HepG2 (cell line): ENCODE measurements around the gene ARL6. TPM values are rescaled to one million over a fixed set of nuclear protein-coding genes. Genes with fewer than 3 reads are reported as not detected.

Source experiments
- ATAC-seq: fragments of 200-7000 bp; cut with Tn5 transposase; 3 replicates; pipeline ENCODE4 v1.9.1; 2020; ENCODE audit warnings: mild to moderate bottlenecking, moderate library complexity
- BruUV-seq: library from RNA; stranded (reverse); fragments of 400-500 nt; replicated peaks from 2 replicates; lab custom pipeline; 2021; lab: Mats Ljungman, UMichigan
- CTCF ChIA-PET: fragments of 300-600 bp; formaldehyde crosslinking; extraction: SDS; loops from one replicate; lab custom pipeline; 2021; ENCODE audit warnings: low total read pairs, inconsistent platforms, low intra/inter-chr PET ratio; lab: Yijun Ruan, JAX
- POLR2A ChIA-PET: fragments of 350-600 bp; sonication (Branson Sonifier 250); formaldehyde crosslinking; loops from one replicate; lab custom pipeline; 2020; ENCODE audit warnings: antibody characterized with exemption, inconsistent platforms; lab: Yijun Ruan, JAX
- DNase-seq: peaks from one replicate; pipeline ENCODE4 v3.0.0-alpha.2; 2015; ENCODE audit warnings: low spot score
- FAIRE-seq: peaks from 3 replicates; lab custom pipeline; 2011; peaks lifted over from hg19 to GRCh38; lab: Jason Lieb, UNC
- H2AFZ ChIP-seq: one replicate; pipeline ENCODE4 v1.6.1; 2011; ENCODE audit warnings: low read length, inconsistent platforms
- H3K27ac ChIP-seq: fragments of 300-600 bp; 3 replicates; pipeline ENCODE4 v1.8.0; 2011; ENCODE audit warnings: mixed run types, mild to moderate bottlenecking, mixed read lengths, low read length, inconsistent platforms; ENCODE audit not compliant: insufficient read depth; ENCODE audit errors: extremely low read length
- H3K27me3 ChIP-seq, 2 experiments: fragments of 200-600 bp in 1 of 2; 2 replicates in 1 of 2; 3 replicates in 1 of 2; pipeline versions ENCODE4 v1.6.0 to v1.8.0; 2011; ENCODE audit warnings: low read length in 2 of 2, mild to moderate bottlenecking in 2 of 2, moderate library complexity in 2 of 2, inconsistent platforms in 1 of 2; ENCODE audit not compliant: insufficient read depth in 2 of 2, control insufficient read depth in 1 of 2
- H3K36me3 ChIP-seq, 2 experiments: fragments of 200-600 bp in 1 of 2; replicated peaks in 1 of 2; 2 replicates in 1 of 2; 3 replicates in 1 of 2; pipeline versions ENCODE4 v1.5.1 to v1.8.0; 2011; ENCODE audit warnings: low read length in 2 of 2, inconsistent platforms in 1 of 2; ENCODE audit not compliant: insufficient read depth in 2 of 2, control insufficient read depth in 1 of 2
- H3K4me1 ChIP-seq: 2 replicates; pipeline ENCODE4 v1.5.1; 2012; ENCODE audit warnings: low read length, inconsistent platforms; ENCODE audit not compliant: insufficient read depth
- H3K4me2 ChIP-seq: 2 replicates; pipeline ENCODE4 v1.6.0; 2011; ENCODE audit warnings: low read depth, low read length, inconsistent platforms
- H3K4me3 ChIP-seq, 3 experiments: fragments of 200-600 bp in 1 of 3; sonication (generic), shearing (Covaris generic) in 1 of 3; replicated peaks in 1 of 3; 2 replicates each; pipeline ENCODE4 v1.5.1; 2011 to 2016; ENCODE audit warnings: low read length in 3 of 3, inconsistent platforms in 2 of 3, low read depth in 2 of 3, mild to moderate bottlenecking in 2 of 3, control low read depth in 1 of 3, mixed read lengths in 1 of 3; ENCODE audit not compliant: insufficient read depth in 1 of 3
- H3K79me2 ChIP-seq: one replicate; pipeline ENCODE4 v1.6.1; 2011; ENCODE audit warnings: low read length, inconsistent platforms; ENCODE audit not compliant: insufficient read depth
- H3K9ac ChIP-seq: 2 replicates; pipeline ENCODE4 v1.6.0; 2011; ENCODE audit warnings: mild to moderate bottlenecking, low read depth, low read length, inconsistent platforms; ENCODE audit not compliant: insufficient read depth
- H3K9me3 ChIP-seq: 2 replicates; pipeline ENCODE4 v1.5.1; 2012; ENCODE audit warnings: mild to moderate bottlenecking, low read length
- H4K20me1 ChIP-seq: 2 replicates; pipeline ENCODE4 v1.6.0; 2011; ENCODE audit warnings: inconsistent platforms, mild to moderate bottlenecking, low read length, moderate library complexity; ENCODE audit not compliant: insufficient read depth
- ARNTL ChIP-seq: sonication (generic); formaldehyde crosslinking; IDR thresholded peaks from 2 replicates; pipeline ENCODE4 v1.4.0; 2020; ENCODE audit warnings: mild to moderate bottlenecking, missing genetic modification reagents
- BHLHE40 ChIP-seq: IDR thresholded peaks from 2 replicates; pipeline ENCODE4 v1.6.1; 2011; ENCODE audit warnings: low read length, improper control_type of control experiment
- CENPX ChIP-seq: sonication (generic); formaldehyde crosslinking; IDR thresholded peaks from 2 replicates; pipeline ENCODE4 v1.9.0; 2021; ENCODE audit warnings: mild to moderate bottlenecking, missing genetic modification reagents, moderate library complexity
- DNMT3B ChIP-seq: conservative IDR thresholded peaks from 2 replicates; pipeline ENCODE4 v1.6.1; 2016; ENCODE audit warnings: missing biosample characterization, control low read depth
- HOXD1 ChIP-seq: sonication (generic); formaldehyde crosslinking; IDR thresholded peaks from 2 replicates; pipeline ENCODE4 v1.5.0; 2020; ENCODE audit warnings: missing genetic modification reagents
- IRF2 ChIP-seq: IDR thresholded peaks from 2 replicates; pipeline ENCODE4 v1.6.1; 2018; ENCODE audit warnings: missing genetic modification reagents, missing compliant biosample characterization
- JUN ChIP-seq: sonication (generic); formaldehyde crosslinking; IDR thresholded peaks from 2 replicates; pipeline ENCODE4 v1.4.0; 2020; ENCODE audit warnings: mild to moderate bottlenecking, missing genetic modification reagents
- NAIF1 ChIP-seq: sonication (generic); formaldehyde crosslinking; IDR thresholded peaks from 2 replicates; pipeline ENCODE4 v1.5.0; 2020; ENCODE audit warnings: mild to moderate bottlenecking, missing genetic modification reagents, borderline replicate concordance
- POLR2AphosphoS2 ChIP-seq: IDR thresholded peaks from 2 replicates; pipeline ENCODE4 v1.6.1; 2011; ENCODE audit warnings: low read depth, low read length, improper control_type of control experiment
- RFX1 ChIP-seq: fragments of 450-650 bp; IDR thresholded peaks from 2 replicates; pipeline ENCODE4 v1.6.1; 2017
- RNF2 ChIP-seq: fragments of 450-650 bp; conservative IDR thresholded peaks from 2 replicates; pipeline ENCODE4 v1.6.1; 2016; ENCODE audit warnings: low read depth
- ZBTB3 ChIP-seq: sonication (generic); formaldehyde crosslinking; IDR thresholded peaks from 2 replicates; pipeline ENCODE4 v1.4.0; 2020; ENCODE audit warnings: low read depth, mild to moderate bottlenecking, moderate library complexity, missing genetic modification reagents, borderline replicate concordance
- ZFP37 ChIP-seq: sonication (generic); formaldehyde crosslinking; IDR thresholded peaks from 2 replicates; pipeline ENCODE4 v1.4.0; 2020; ENCODE audit warnings: missing genetic modification reagents, borderline replicate concordance
- ZMYM2 ChIP-seq: sonication (generic); formaldehyde crosslinking; IDR thresholded peaks from 2 replicates; pipeline ENCODE4 v1.8.0; 2022; ENCODE audit warnings: mild to moderate bottlenecking, missing genetic modification reagents
- ZNF414 ChIP-seq: sonication (generic); formaldehyde crosslinking; IDR thresholded peaks from 2 replicates; pipeline ENCODE4 v1.5.0; 2020; ENCODE audit warnings: missing genetic modification reagents
- ZNF597 ChIP-seq: sonication (generic); formaldehyde crosslinking; IDR thresholded peaks from 2 replicates; pipeline ENCODE4 v1.5.0; 2020; ENCODE audit warnings: missing genetic modification reagents
- ZNF607 ChIP-seq: sonication (generic); formaldehyde crosslinking; IDR thresholded peaks from 2 replicates; pipeline ENCODE4 v1.5.1; 2020; ENCODE audit warnings: missing genetic modification reagents, mild to moderate bottlenecking, borderline replicate concordance
- ZNF761 ChIP-seq: sonication (generic); formaldehyde crosslinking; conservative IDR thresholded peaks from 2 replicates; pipeline ENCODE4 v1.4.0; 2020; ENCODE audit warnings: mild to moderate bottlenecking, missing genetic modification reagents
- ZNF883 ChIP-seq: sonication (generic); formaldehyde crosslinking; IDR thresholded peaks from 2 replicates; pipeline ENCODE4 v1.5.1; 2020; ENCODE audit warnings: mild to moderate bottlenecking, missing genetic modification reagents; ENCODE audit errors: not compliant biosample characterization
- WGBS: methylation state at CpG from one replicate; pipeline ENCODE4 v1.1.6; 2017; ENCODE audit warnings: low lambda C conversion rate; 5-methylcytosine and 5-hydroxymethylcytosine counted together
- in situ Hi-C: cut with HindIII; loops from 2 replicates; pipeline ENCODE4 v1.10.0; 2017; ENCODE audit warnings: low pct_unique_long_range_greater_than_20kb; ENCODE audit not compliant: extremely low pct_ligation_motif_present
- intact Hi-C: fragments of 100-400 bp; cut with micrococcal nuclease; formaldehyde crosslinking; loops from one replicate; pipeline ENCODE4 v1.10.0; 2022; ENCODE audit not compliant: unreplicated experiment
- polyA plus RNA-seq, 8 experiments: library from polyadenylated mRNA; depleted of rRNA in 3 of 8; stranded (reverse) in 7 of 8; unstranded in 1 of 8; fragments of >200 nt; fragmentation: Illumina TruSeq in 4 of 8; extraction: Trizol in 4 of 8; gene quantifications; 2 replicates each; pipeline versions ENCODE4 v1.2.1 to v1.2.3, GENCODE V29; 2011 to 2016; ENCODE audit warnings: low read depth in 4 of 8, missing spikeins in 1 of 8, mixed read lengths in 1 of 8; ENCODE audit not compliant: insufficient read depth in 1 of 8
- total RNA-seq, 5 experiments: library from RNA; depleted of rRNA; stranded (reverse); fragments of >200 nt; fragmentation: Illumina TruSeq; extraction: Trizol; gene quantifications; 2 replicates each; pipeline ENCODE4 v1.2.3, GENCODE V29; 2016; ENCODE audit warnings: low read depth in 1 of 5
- TF ChIP-seq, protein P1 (sequence below): sonication (generic); formaldehyde crosslinking; IDR thresholded peaks from 2 replicates; pipeline ENCODE4 v1.8.1; 2023; ENCODE audit warnings: mild to moderate bottlenecking, missing genetic modification reagents, borderline replicate concordance
- TF ChIP-seq, protein P2 (sequence below): sonication (generic); formaldehyde crosslinking; IDR thresholded peaks from 2 replicates; pipeline ENCODE4 v1.4.0; 2020; ENCODE audit warnings: low read depth, mild to moderate bottlenecking, missing genetic modification reagents

ARL6 gene
- total and polyA plus RNA-seq, 2 of the 13 experiments (the other 11 are each of a cell fraction or from before 2014, with no cell fraction given) = 1.3 to 3.7 TPM

DNA sequence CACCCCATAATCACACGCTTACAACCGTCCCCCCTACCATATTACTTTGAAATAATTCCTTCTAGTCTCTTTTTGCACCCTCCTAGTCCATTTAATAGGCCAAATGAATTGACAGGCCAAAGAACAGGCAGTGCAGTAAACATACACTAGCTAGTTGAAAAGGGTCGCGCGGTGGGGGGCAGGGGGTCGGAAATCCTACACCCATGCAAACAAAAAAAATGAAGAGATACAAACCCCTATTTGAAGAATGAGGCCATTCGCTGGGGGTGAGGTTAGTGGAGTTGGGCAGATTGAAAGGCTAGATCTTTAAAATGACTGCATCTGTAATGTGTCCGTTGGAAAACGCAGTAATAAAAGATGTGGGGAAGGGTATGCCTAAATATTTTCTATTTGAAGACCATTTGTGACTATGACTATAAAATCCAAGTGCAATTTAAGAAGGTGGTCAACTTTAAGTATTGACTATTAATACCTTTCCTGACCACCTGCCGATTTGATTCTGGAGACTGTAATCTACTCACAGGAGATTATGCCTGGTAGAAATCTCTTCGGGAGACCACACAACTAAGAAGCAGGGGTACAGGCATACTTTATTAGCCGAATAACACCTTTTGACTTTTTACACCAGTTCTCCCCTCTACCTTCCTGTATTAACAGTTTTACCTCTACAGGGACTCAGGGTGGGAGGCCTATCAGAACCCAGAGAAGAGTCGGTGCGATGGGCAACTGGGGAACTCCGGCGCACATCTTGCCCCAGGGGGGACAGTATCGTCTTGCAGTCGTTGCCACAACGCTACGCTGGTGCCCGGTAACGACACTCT is 762 bp upstream of the ARL6 start:
- DNase-seq (no peak), ATAC-seq (no peak), FAIRE-seq (no peak)
- ChIA-PET POLR2A (interaction anchor here (1.1 to 1.2 kb wide), 2 partner anchors 58 to 1138 kb away, joined by 3 to 4 read pairs; partner anchors contain the start of genes CRYBG3 and DCBLD2), CTCF (no interaction called here)
- Histone ChIP-seq H3K27me3 (no peaks in the 10 kb centered on the region; a peak in 3 of 5 replicates), H2AFZ (peak overlapping the region; percentile 97), H3K79me2 (peaks cover 2% of the 10 kb centered on the region), H3K4me2 (peak overlapping the region; percentile 74), H3K4me1 (peaks cover 27% of the 10 kb centered on the region), H3K36me3 (no peaks in the 10 kb centered on the region), H3K9me3 (no peaks in the 10 kb centered on the region), H3K27ac (peak overlapping the region; percentile 40), H3K4me3 (peak overlapping the region; percentile 70 to 87 (median 78)), H4K20me1 (no peaks in the 10 kb centered on the region), H3K9ac (peak overlapping the region; percentile 72)
- WGBS = 37% methylated on average over 12 of the region's 22 CpGs
- intact Hi-C loops (loop anchor here (10.0 kb wide), 1 partner anchor 761 kb away; the partner anchor contains the start of gene CLDND1), in situ Hi-C loops (no loop called here)
- TSS peak; percentile 85 for BruUV-seq
- 0 out of 2 replicates have a peak, but pooled peaks have one; percentile 51 for TF ChIP-seq ZFP37
- TF ChIP-seq POLR2AphosphoS2 = no peak
- TF ChIP-seq HOXD1 (CRISPR knock-in tag) = 0 out of 2 replicates have a peak, but pooled peaks have one; percentile 36
- TF ChIP-seq ZNF761 = 0 out of 2 replicates have a peak, but pooled peaks have one; percentile 56
- 0 out of 2 replicates have a peak, but pooled peaks have one; percentile 38 for TF ChIP-seq ZBTB3
- 0 out of 2 replicates have a peak, but pooled peaks have one; percentile 4 for TF ChIP-seq ZNF414 (CRISPR knock-in tag)
- TF ChIP-seq, protein P1, sequence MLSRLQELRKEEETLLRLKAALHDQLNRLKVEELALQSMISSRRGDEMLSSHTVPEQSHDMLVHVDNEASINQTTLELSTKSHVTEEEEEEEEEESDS (CRISPR knock-in tag) = no peak
- 0 out of 2 replicates have a peak, but pooled peaks have one; percentile 74 for TF ChIP-seq DNMT3B
- peak; percentile 10; the same call in 1 of the 2 replicates for TF ChIP-seq ARNTL (CRISPR knock-in tag)
- TF ChIP-seq CENPX (CRISPR knock-in tag) = no peak
- 0 out of 2 replicates have a peak, but pooled peaks have one; percentile 63 for TF ChIP-seq ZMYM2 (CRISPR knock-in tag)
- TF ChIP-seq ZNF607 (CRISPR knock-in tag) = 0 out of 2 replicates have a peak, but pooled peaks have one; percentile 15
- TF ChIP-seq JUN (CRISPR knock-in tag) = no peak
- TF ChIP-seq RNF2 = no peak
- TF ChIP-seq, protein P2, sequence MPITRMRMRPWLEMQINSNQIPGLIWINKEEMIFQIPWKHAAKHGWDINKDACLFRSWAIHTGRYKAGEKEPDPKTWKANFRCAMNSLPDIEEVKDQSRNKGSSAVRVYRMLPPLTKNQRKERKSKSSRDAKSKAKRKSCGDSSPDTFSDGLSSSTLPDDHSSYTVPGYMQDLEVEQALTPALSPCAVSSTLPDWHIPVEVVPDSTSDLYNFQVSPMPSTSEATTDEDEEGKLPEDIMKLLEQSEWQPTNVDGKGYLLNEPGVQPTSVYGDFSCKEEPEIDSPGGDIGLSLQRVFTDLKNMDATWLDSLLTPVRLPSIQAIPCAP (CRISPR knock-in tag) = 0 out of 2 replicates have a peak, but pooled peaks have one; percentile 47
- 0 out of 2 replicates have a peak, but pooled peaks have one; percentile 10 for TF ChIP-seq NAIF1 (CRISPR knock-in tag)
- no peak for TF ChIP-seq RFX1
- no peak for TF ChIP-seq IRF2 (CRISPR knock-in tag)
- no peak for TF ChIP-seq ZNF597 (CRISPR knock-in tag)
- TF ChIP-seq ZNF883 (CRISPR knock-in tag) = peak; percentile 73
- no peak for TF ChIP-seq BHLHE40
